ENCODE measurements around the gene SLC66A1. TPM values are rescaled to one million over a fixed set of nuclear protein-coding genes. Genes with fewer than 3 reads are reported as not detected.
"Not testable (repeated sequence)": the region's sequence is repeated elsewhere in the genome, so short reads cannot be mapped to it uniquely, and the experiment has no call there.

SLC66A1 gene
- total RNA-seq, 1 experiment from 2014 or later: 11.6 TPM

- H3K4me2 ChIP-seq (ENCODE audit: low read depth, low read length, poor library complexity, severe bottlenecking): no peak overlapping the region
- H3K9ac ChIP-seq (ENCODE audit: low read length): no peak overlapping the region
- H3K27ac ChIP-seq (ENCODE audit: low read length): no peak overlapping the region
- no peaks in the 10 kb centered on the region for H3K79me2 ChIP-seq (ENCODE audit: low read length)
- H3K27me3 ChIP-seq (ENCODE audit: low read length): no peaks in the 10 kb centered on the region
- no peaks in the 10 kb centered on the region for H4K20me1 ChIP-seq (ENCODE audit: insufficient read depth, low read depth, low read length)
- no peaks in the 10 kb centered on the region for H3K4me1 ChIP-seq (ENCODE audit: low read length)
- no peak overlapping the region for H2AFZ ChIP-seq (ENCODE audit: low read length)
- no peak for DNase-seq
- H3K36me3 ChIP-seq (ENCODE audit: insufficient read depth, low read length): no peaks in the 10 kb centered on the region; the same call in 1 of the 2 replicates
- H3K9me2 ChIP-seq (replicated peaks; ENCODE audit: insufficient read depth, low read length): no peaks in the 10 kb centered on the region
- no peak overlapping the region for H3K4me3 ChIP-seq (ENCODE audit: low read length)
- peaks cover 10% of the 10 kb centered on the region; the same call in 1 of the 2 replicates for H3K9me3 ChIP-seq (ENCODE audit: low read length)
Measured at GRCh38 chr1:19289244-19289643, 22.9 kb upstream of the SLC66A1 start.

- Histone ChIP-seq H3K9me2 (replicated peaks; ENCODE audit: insufficient read depth, low read length) (no peaks in the 10 kb centered on the region), H3K9ac (ENCODE audit: low read length) (no peak overlapping the region), H3K27me3 (ENCODE audit: low read length) (no peaks in the 10 kb centered on the region), H3K79me2 (ENCODE audit: low read length) (no peaks in the 10 kb centered on the region), H3K4me1 (ENCODE audit: low read length) (no peaks in the 10 kb centered on the region), H3K36me3 (ENCODE audit: insufficient read depth, low read length) (no peaks in the 10 kb centered on the region; the same call in 1 of the 2 replicates), H4K20me1 (ENCODE audit: insufficient read depth, low read depth, low read length) (no peaks in the 10 kb centered on the region), H3K9me3 (ENCODE audit: low read length) (peaks cover 19% of the 10 kb centered on the region), H3K4me2 (ENCODE audit: low read depth, low read length, poor library complexity, severe bottlenecking) (no peak overlapping the region), H3K27ac (ENCODE audit: low read length) (no peak overlapping the region), H3K4me3 (ENCODE audit: low read length) (no peak overlapping the region), H2AFZ (ENCODE audit: low read length) (no peak overlapping the region)
- DNase-seq: no peak
Measured at GRCh38 chr1:19294638-19295037, 17.5 kb upstream of the SLC66A1 start.

- no peaks in the 10 kb centered on the region for H3K79me2 ChIP-seq (ENCODE audit: low read length)
Measured at GRCh38 chr1:19300211-19300610, 11.9 kb upstream of the SLC66A1 start.

GRCh38 chr1:19304081-19304480, 8.0 kb upstream of the SLC66A1 start:
- not testable (repeated sequence) for H3K9ac ChIP-seq (ENCODE audit: low read length); H3K9me2 ChIP-seq (replicated peaks; ENCODE audit: insufficient read depth, low read length); H3K4me1 ChIP-seq (ENCODE audit: low read length); H3K4me2 ChIP-seq (ENCODE audit: low read depth, low read length, poor library complexity, severe bottlenecking); H3K4me3 ChIP-seq (ENCODE audit: low read length); H3K27ac ChIP-seq (ENCODE audit: low read length); H2AFZ ChIP-seq (ENCODE audit: low read length); DNase-seq; H4K20me1 ChIP-seq (ENCODE audit: insufficient read depth, low read depth, low read length); H3K9me3 ChIP-seq (ENCODE audit: low read length); H3K27me3 ChIP-seq (ENCODE audit: low read length); H3K79me2 ChIP-seq (ENCODE audit: low read length)
- peaks cover 63% of the 10 kb centered on the region for H3K36me3 ChIP-seq (ENCODE audit: insufficient read depth, low read length)

More at GRCh38 chr1:19300211-19300610, 11.9 kb upstream of the SLC66A1 start:
- no peak for DNase-seq
- Histone ChIP-seq H3K4me2 (ENCODE audit: low read depth, low read length, poor library complexity, severe bottlenecking) (no peak overlapping the region), H4K20me1 (ENCODE audit: insufficient read depth, low read depth, low read length) (no peaks in the 10 kb centered on the region), H3K36me3 (ENCODE audit: insufficient read depth, low read length) (peaks cover 30% of the 10 kb centered on the region), H3K9me2 (replicated peaks; ENCODE audit: insufficient read depth, low read length) (no peaks in the 10 kb centered on the region), H3K4me1 (ENCODE audit: low read length) (no peaks in the 10 kb centered on the region), H3K9me3 (ENCODE audit: low read length) (peaks cover 4% of the 10 kb centered on the region), H3K4me3 (ENCODE audit: low read length) (no peak overlapping the region), H3K27me3 (ENCODE audit: low read length) (no peaks in the 10 kb centered on the region), H2AFZ (ENCODE audit: low read length) (no peak overlapping the region), H3K9ac (ENCODE audit: low read length) (no peak overlapping the region), H3K27ac (ENCODE audit: low read length) (no peak overlapping the region)

- Histone ChIP-seq H4K20me1 (ENCODE audit: insufficient read depth, low read depth, low read length) (peaks cover 4% of the 10 kb centered on the region), H3K79me2 (ENCODE audit: low read length) (peaks cover 24% of the 10 kb centered on the region), H3K9ac (ENCODE audit: low read length) (no peak overlapping the region), H3K4me2 (ENCODE audit: low read depth, low read length, poor library complexity, severe bottlenecking) (no peak overlapping the region), H3K9me3 (ENCODE audit: low read length) (no peaks in the 10 kb centered on the region), H3K4me1 (ENCODE audit: low read length) (peaks cover 4% of the 10 kb centered on the region), H3K9me2 (replicated peaks; ENCODE audit: insufficient read depth, low read length) (no peaks in the 10 kb centered on the region), H3K4me3 (ENCODE audit: low read length) (no peak overlapping the region), H3K36me3 (ENCODE audit: insufficient read depth, low read length) (peaks cover 63% of the 10 kb centered on the region), H2AFZ (ENCODE audit: low read length) (no peak overlapping the region), H3K27me3 (ENCODE audit: low read length) (no peaks in the 10 kb centered on the region), H3K27ac (ENCODE audit: low read length) (no peak overlapping the region)
- DNase-seq: no peak
Measured at GRCh38 chr1:19305880-19306279, 6.2 kb upstream of the SLC66A1 start.

- Histone ChIP-seq H3K79me2 (ENCODE audit: low read length) (peaks cover 34% of the 10 kb centered on the region), H3K9me2 (replicated peaks; ENCODE audit: insufficient read depth, low read length) (no peaks in the 10 kb centered on the region), H3K4me2 (ENCODE audit: low read depth, low read length, poor library complexity, severe bottlenecking) (no peak overlapping the region), H3K9me3 (ENCODE audit: low read length) (no peaks in the 10 kb centered on the region), H3K36me3 (ENCODE audit: insufficient read depth, low read length) (peaks cover 63% of the 10 kb centered on the region), H3K4me3 (ENCODE audit: low read length) (no peak overlapping the region), H2AFZ (ENCODE audit: low read length) (no peak overlapping the region), H3K4me1 (ENCODE audit: low read length) (peaks cover 8% of the 10 kb centered on the region), H3K9ac (ENCODE audit: low read length) (no peak overlapping the region), H3K27me3 (ENCODE audit: low read length) (no peaks in the 10 kb centered on the region), H4K20me1 (ENCODE audit: insufficient read depth, low read depth, low read length) (peaks cover 8% of the 10 kb centered on the region), H3K27ac (ENCODE audit: low read length) (no peak overlapping the region)
- DNase-seq: no peak
Measured at GRCh38 chr1:19306941-19307340, 5.2 kb upstream of the SLC66A1 start.

- peaks cover 54% of the 10 kb centered on the region for H3K36me3 ChIP-seq (ENCODE audit: insufficient read depth, low read length)
- no peak overlapping the region for H3K9ac ChIP-seq (ENCODE audit: low read length)
- H3K79me2 ChIP-seq (ENCODE audit: low read length): peaks cover 39% of the 10 kb centered on the region
- no peak overlapping the region for H3K4me3 ChIP-seq (ENCODE audit: low read length)
- H3K9me2 ChIP-seq (replicated peaks; ENCODE audit: insufficient read depth, low read length): no peaks in the 10 kb centered on the region
- H3K27me3 ChIP-seq (ENCODE audit: low read length): no peaks in the 10 kb centered on the region
- H4K20me1 ChIP-seq (ENCODE audit: insufficient read depth, low read depth, low read length): peaks cover 8% of the 10 kb centered on the region
- H3K4me1 ChIP-seq (ENCODE audit: low read length): peaks cover 13% of the 10 kb centered on the region
- no peak for DNase-seq
- no peak overlapping the region for H3K4me2 ChIP-seq (ENCODE audit: low read depth, low read length, poor library complexity, severe bottlenecking)
- H2AFZ ChIP-seq (ENCODE audit: low read length): no peak overlapping the region
- H3K9me3 ChIP-seq (ENCODE audit: low read length): no peaks in the 10 kb centered on the region
- H3K27ac ChIP-seq (ENCODE audit: low read length): no peak overlapping the region
Measured at GRCh38 chr1:19307794-19308508, 4.2 kb upstream of the SLC66A1 start.

GRCh38 chr1:19308509-19308907, 3.6 kb upstream of the SLC66A1 start:
- H3K9ac ChIP-seq (ENCODE audit: low read length): no peak overlapping the region
- no peak overlapping the region for H3K4me3 ChIP-seq (ENCODE audit: low read length)
- no peak overlapping the region for H3K27ac ChIP-seq (ENCODE audit: low read length)
- H3K79me2 ChIP-seq (ENCODE audit: low read length): peaks cover 39% of the 10 kb centered on the region
- no peak overlapping the region for H3K4me2 ChIP-seq (ENCODE audit: low read depth, low read length, poor library complexity, severe bottlenecking)
- H4K20me1 ChIP-seq (ENCODE audit: insufficient read depth, low read depth, low read length): peaks cover 8% of the 10 kb centered on the region
- no peaks in the 10 kb centered on the region for H3K9me2 ChIP-seq (replicated peaks; ENCODE audit: insufficient read depth, low read length)
- peaks cover 19% of the 10 kb centered on the region for H3K4me1 ChIP-seq (ENCODE audit: low read length)
- H3K27me3 ChIP-seq (ENCODE audit: low read length): no peaks in the 10 kb centered on the region
- DNase-seq: no peak
- no peaks in the 10 kb centered on the region for H3K9me3 ChIP-seq (ENCODE audit: low read length)
- peaks cover 48% of the 10 kb centered on the region for H3K36me3 ChIP-seq (ENCODE audit: insufficient read depth, low read length)
- no peak overlapping the region for H2AFZ ChIP-seq (ENCODE audit: low read length)
